Islet of Langerhans (tissue), 1 donor: ENCODE measurements around the gene PLK2.

ENCODE experiments used
- FAIRE-seq: peaks from one replicate; lab custom pipeline; 2011; peaks lifted over from hg19 to GRCh38; lab: Jason Lieb, UNC

The PLK2 gene

DNA sequence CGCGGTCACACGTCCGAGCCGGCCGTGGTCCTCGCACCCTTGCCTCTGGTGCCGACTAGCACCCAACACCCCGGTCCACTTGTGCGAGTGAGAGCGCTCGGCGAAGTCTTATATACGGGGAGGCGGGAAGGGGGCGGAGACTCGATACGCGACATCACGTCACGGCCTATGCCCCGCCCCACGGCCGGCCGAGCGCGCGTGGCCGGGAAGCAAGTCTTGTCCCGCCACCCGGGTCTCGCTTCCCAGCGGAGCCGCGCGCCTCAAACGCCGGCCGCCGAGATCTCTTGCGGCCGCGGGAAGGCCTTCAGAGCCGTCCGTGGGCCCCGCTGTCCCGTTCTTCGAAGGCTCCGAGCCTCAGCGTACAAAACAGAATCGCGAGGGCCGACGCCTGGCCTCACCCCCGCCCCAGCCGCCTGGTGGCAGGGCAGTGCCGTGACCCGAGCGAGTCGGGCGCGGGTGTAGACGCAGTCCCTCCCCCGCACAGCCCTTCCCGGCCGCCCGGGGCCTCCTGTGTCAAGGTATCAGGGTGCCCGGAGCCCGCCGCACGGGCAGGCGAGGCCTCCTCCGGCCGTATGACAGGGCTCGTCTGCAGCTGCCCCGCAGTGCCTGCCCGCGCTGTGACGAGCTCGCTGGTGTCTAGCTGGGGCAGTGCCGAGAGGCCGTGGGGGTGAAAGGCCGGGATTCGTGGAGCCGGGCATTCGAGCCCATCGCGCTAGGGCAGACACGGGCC lies at the start of gene PLK2:
PLK2 (minus strand) TSS at position 85 of the 730 bp plus-strand sequence. CDS start 127 bp downstream, outside the sequence.
- no peak for FAIRE-seq

DNA sequence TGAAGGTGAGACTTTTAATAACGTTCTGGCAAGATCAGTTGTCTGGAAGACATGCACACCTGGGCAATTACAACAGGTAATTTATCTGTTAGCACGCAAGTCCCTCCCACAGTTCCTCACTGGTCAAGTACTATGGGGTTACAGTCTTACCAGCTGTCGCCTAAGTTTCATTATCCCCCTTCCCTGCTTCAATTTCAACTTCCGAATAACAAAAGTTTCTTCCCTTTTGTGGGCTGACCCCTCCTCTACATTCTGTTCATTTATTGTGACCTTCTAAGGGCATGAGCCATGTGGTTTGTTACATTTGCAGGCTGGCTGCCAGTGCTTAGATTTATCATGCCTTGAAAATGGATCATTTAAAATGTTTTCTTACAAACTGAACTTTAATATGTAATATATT lies 47.8 kb upstream of the PLK2 start:
- FAIRE-seq: no peak

DNA sequence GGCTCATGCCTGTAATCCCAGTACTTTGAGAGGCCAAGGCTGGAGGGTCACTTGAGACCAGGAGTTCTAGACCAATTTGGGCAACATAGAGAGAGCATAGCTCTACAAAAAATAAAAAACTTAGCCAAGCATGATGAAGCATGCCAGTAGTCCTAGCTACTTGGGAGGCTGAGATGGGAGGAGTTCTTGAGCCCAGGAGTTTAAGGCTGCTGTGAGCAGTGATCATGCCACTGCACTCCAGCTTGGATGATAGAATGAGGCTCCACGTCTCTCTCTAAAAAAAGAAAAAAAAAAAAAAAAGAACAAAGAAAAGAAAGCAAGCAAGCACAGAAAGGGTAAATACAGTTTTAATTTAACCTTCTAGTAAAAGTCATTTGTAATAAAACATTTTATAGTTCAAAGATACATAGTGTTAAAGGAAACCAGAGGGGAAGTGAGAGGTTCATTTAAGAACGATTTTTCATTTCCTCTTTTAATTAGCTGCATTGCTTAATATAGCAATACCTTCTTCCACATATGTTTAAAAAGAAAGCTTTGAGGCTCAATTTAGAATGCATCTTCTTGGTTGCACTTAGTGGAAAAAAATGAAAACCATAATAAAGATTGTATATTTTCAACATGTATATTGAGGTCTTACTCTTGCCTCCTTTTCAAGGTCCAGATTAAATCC lies 46.2 kb upstream of the PLK2 start:
- FAIRE-seq: no peak

DNA sequence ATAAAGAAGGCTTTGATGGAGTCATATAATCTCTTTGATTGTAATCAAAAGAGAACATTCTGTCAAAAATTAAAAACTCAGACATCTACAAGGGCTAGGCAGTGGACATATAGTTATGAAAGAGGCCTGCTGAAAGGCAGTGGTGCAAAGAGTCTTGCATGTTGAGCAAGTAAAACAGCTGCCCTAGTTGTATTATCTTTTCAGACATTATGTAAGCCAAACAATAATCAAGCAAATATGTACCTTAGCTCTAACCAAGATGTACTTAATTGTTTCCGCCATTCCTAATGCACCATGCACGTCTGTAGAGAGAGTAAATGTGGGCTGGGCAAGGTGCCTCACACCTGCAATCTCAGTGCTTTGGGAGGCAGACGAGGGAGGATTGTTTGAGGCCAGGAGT lies 45.6 kb upstream of the PLK2 start:
- FAIRE-seq: peak; percentile 5

DNA sequence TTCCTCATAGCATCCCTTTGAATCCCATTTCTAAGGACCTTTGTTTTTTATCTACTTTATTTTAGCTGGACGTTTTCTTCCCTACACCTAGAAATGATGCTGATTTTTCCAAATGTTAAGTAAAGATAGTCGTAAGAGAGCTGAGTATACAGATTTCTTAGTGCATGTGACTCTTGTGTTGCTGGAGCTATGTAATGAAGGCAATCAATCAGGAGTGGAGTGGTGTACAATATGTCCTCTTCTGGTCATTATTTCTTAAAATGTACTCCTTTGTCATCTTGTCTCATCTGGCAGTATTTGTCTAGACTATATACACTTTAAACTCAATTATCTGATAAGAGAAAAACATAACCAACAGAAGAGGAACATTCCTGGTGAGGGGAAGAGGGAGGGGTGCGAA lies 44.9 kb upstream of the PLK2 start:
- FAIRE-seq: no peak

DNA sequence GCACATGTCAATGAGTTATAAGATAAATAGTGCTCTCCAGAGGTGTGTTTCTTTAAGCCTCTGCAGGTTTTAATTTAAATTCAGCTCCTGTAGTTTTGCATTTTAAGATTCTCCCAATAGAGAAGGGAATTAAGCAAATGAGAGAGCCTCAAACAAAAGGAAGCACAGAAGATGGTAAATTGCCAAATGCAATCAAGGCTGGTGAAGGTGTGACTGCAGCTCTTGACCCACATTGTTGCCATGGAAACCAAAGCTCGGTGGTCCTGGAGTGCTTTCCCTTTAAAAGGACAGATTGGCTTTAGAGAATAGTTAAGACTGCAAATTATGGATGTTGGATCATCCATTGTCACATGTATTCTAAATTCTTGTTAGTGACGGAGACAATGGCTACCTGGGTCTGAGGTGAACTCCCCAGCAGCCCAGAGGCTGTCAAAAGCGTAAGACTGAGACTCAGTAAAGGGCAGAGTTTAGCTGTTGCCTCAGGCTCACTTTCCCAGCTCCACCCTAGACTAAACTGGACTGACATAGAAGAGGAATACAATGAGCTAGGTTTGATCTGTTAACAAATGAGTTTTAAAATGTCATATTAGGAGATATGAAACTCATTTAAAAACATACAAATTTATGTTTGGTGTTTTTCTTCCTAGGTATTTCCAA lies 43.6 kb upstream of the PLK2 start:
- FAIRE-seq: no peak

DNA sequence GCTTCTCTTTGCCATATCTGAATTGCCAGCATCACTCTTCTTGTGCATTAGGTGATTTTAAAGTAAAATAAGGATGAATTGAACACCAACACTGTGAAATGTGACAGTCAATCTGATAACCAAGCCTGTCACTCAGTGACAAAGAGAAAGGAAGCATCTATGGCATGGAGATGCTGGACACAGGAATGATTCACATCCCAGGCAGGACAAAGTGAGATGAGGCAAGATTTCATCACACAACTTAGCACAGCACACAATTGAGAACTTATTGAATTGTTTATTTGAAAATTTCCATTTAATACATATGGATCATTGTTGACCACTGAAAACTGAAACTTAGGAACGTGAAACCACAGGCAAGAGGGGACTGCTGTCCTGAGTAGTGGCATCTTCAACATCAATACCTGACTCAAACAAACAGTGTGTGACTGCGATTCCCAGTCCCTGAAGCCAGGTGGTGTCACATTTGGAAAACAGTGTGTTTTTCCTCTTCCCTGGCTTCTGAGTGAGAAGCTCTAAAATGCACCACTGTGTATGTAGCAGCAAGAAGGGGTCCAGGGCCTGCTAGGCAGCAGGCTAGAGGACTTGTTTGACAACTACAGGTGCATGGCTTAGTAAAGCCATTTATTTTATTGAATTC lies 42.0 kb upstream of the PLK2 start:
- FAIRE-seq: no peak

DNA sequence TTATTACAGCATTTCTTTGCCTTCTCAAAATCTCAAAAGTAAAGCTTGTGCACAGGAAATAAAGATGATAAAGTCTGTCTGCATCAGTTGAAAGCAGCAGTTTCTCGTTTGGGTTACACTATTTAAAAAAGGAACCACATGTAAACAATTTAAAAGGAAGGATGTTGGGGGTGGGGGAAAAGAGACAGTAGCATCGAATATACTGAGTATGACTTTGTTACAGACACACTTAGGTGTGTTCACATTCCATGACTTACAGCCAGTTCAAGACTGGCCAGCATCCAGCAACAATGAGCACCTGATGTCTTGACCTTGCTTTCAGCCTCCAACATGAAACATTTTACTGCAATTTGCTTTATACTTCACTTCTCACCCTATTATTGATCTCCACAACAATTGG lies 40.1 kb upstream of the PLK2 start:
- FAIRE-seq: no peak

DNA sequence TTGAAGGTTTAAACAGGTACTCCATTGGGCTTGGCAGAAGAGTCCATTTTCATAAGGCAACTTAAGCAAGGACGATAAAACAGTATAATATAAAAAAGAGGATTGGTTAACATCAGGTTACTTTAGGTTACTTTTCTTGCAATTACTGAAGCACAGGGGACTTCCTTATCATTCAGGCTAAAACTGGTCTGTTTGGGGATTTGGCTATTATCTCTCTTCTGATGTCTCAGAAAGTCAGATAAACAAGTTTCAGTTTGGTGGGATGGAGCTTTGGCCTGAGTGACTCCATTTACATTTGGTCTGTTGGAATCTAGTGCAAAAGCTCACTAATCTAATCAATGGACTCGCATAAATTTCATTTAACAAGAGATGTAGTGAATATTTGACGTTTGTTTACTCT lies 39.3 kb upstream of the PLK2 start:
- no peak for FAIRE-seq

DNA sequence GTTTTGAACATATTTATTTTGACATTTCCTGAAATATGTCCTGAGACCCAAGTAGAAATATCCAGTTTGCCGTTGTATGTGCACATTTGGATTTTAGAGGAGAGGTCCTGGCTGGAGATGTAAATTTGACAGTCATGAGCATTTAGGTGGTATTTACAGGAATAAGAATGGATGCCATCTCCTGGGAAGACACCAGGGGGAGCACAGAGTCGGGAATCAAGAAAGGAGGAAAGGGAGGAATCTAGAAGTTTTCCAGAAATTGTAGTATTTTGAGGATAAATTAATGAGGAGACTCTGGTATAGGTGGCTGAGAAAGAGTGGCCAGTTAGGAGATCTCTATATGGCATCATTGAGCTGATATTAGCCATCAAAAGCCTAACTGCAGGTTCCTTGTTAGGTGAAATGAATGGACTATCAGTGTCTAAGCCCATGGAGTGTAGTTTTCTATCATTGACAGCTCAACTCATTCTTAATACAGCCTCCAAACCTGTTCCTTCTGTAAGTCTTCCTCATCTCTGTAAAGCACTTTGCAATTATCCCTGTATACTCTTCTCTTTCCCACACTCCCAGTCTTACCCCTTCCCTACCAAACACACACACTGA lies 38.6 kb upstream of the PLK2 start:
- FAIRE-seq: peak; percentile 77

DNA sequence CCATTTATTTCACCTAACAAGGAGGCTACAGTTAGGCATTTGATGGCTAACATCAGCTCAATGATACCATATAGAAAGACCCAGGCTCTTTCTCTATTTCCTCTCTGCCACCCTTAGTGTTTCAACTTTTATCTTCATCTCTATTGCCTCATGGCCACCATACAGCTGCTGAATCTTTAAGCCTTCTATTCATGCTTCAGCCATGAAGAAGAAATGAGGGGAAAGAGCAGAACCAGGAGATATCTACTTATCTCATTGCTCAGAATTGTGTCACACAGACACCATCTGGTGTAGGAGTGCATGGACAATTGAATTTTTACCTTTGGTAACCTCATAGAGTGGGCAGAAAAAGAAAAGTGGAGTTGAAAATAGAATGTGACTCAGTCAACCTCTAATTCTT lies 38.0 kb upstream of the PLK2 start:
- no peak for FAIRE-seq

DNA sequence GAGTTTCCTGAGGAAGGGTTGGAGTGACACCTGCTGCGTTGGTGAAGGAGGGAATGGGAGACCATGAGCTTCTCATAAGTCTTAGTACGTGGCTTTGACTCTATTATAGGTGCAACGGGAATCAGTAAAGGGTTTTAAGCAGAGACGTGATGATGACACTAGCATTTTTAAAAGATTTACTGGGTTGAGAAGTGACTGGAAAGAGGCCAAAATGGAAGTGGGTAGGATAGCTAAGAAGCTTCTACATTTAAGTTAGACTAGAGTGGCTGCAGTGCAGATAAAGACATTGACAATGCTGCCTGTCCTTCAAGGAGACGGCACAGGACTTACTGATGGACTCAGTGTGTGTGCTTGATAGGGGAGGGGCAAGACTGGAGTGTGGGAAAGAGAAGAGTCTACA lies 37.5 kb upstream of the PLK2 start:
- no peak for FAIRE-seq

DNA sequence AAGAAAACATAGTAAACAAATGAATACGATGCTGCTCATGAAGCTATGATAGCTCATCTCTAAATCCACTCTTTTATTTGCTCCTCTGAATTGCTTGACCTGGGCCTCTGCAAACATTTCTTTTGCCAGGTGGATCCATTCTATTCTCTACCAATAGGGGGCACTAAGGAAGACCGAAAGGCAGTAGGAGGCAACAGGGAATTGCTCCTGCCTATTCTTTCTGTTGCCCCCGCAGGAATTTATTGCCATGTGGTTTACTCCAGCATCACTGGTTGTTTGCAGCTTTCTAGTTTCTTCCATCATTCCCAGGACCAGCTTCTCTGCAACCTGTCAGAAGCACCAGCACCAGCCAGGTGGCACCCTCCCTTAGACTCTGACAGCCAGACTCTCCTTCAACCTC lies 36.6 kb upstream of the PLK2 start:
- no peak for FAIRE-seq

DNA sequence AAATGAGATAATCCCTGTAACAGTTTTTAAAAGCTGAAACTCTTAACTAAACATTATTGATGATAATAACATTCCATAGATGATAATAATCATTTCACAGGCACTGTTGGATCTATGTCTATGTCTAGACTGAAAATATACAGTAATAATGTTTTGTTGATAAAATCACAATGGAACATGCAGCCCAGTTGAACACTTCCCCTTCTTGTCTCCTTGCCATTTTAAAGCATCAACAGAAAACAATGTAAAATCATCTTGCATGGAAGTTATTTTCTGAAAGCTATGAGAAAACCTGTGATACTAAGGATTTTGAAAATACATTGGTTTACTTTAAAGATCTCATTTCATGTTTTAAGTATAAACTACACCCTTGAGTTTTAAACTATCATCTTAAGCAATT lies 33.3 kb upstream of the PLK2 start:
- FAIRE-seq: no peak

DNA sequence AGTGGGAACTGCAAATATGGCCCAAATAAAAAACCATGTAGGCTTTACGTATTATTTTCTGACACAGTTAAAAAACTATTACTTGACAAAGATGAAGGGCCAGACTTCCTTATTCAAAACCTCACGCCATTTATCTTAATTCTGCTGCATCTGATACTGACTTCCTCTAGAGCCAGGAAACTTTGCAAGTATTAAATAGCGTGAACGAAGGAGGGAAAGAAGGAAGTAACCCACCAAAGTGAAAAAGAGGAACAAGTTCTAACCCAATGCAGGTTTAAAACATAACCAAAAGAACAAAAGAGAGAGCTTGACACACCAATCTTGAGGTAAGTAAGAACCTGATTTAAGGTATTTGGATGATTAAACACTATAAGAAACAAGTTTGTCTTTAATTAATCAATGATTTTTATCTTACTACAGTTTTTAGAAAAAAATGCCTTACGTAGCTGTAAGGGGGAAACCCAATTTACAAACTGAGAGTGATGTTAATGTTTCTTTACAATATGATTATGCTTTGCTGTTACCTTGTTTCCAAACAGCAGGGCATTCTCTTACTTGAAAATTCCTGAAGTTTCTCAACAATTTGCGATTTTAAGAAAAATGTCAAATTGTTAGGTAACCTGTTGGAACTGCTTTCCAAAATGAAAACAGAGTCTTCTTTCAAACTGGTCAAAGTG lies 31.5 kb upstream of the PLK2 start, which contains the start of gene GAPT:
GAPT (plus strand) TSS at position 220 of the 677 bp plus-strand sequence. CDS start 3,102 bp downstream, outside the sequence.
- FAIRE-seq: no peak

DNA sequence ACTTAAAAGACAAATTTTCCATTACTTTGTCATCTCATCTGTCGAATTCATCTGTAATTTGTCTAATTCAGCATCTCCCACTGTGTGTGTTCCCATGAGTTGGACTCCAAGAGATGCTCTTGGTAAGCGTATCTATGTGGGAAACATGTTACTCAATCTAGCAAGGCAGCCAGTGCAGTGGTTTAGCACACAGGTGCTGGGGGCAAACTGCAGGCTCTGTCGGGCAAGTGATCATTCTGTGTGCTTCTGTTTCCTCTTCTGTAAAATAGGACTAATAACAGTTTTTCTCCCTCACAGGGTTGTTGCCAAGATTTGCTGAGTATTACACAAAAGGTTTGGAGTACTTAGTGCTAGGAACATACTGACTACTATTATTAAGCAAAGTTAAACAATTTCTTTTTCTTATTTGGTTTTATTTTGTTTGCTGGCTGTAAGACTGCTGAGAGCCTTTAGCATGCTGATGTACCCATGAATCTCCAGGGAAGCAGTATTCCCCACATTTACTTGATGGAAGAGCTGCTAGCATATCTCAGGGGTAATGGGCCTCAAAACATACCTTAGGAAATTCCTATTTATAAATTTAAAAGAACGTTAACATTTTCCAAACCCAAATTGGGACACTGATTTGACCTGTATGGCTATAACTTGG lies 30.6 kb upstream of the PLK2 start:
- FAIRE-seq: no peak

DNA sequence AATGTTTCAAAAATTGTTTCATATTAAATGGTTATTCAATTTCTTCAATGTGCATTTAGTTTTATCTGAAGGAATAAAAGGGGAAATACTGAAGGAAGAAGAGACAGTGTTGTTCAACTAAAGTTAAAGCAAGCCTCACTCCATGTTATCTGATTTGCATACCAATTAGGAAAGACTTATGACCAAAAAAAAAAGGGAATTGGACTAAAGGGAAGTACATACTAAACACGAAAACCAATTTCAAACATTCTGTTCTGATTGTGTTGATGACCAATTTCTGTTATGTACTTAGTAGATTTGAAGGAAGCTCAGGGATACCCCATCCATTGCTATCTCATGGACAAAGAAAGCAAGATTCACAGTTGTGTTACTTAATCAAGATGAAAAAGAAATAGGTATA lies 26.4 kb upstream of the PLK2 start:
- no peak for FAIRE-seq

DNA sequence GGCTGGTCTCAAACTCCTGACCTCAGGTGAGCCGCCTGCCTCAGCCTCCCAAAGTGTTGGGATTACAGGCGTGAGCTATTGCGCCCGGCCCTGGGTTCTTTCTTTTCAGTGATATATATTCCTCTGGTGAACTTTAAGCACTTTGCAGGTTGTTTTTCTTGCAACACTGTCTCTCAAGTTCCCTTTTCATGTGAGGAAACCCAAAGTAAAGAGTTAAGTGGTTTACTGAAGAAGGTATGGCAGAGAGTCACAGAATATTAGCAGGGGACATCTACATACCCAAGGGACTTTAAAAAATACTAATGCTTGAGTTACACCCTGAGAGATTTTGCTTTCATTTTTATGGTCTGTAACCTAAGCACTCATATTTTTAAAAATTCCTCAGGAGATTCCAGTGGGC lies 24.6 kb upstream of the PLK2 start:
- FAIRE-seq: no peak

DNA sequence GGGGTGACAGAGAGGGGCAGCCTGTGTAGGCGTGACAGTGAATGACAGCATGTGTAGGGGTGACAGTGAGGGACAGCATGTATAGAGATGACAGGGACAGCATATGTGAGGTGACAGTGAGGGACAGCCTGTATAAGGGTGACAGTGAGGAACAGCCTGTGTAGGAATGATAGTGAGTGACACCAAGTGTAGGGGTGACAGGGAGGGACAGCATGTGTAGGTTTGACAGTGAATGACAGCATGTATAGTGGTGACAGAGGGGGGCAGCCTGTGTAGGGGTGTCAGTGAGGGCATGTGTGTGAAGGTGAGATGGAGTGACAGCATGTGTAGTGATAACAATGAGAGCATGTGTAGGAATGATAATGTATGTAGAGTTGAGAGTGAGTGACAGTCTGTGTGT lies 22.6 kb upstream of the PLK2 start:
- FAIRE-seq: no peak

DNA sequence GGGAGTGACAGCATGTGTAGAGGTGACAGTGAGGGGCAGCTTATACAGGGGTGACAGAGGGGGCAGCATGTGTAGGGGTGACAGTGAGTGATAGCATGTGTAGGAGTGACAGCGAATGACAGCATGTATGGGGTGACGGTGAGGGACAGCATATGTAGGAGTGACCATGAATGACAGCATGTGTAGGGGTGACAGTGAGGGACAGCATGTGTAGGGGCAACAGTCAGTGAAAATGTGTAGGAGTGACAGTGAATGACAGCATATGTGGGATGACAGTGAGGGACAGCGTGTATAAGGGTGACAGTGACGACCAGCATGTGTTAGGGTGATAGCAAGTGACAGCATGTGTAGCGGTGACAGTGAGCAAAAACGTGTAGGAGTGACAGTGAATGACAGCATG lies 21.9 kb upstream of the PLK2 start:
- no peak for FAIRE-seq

DNA sequence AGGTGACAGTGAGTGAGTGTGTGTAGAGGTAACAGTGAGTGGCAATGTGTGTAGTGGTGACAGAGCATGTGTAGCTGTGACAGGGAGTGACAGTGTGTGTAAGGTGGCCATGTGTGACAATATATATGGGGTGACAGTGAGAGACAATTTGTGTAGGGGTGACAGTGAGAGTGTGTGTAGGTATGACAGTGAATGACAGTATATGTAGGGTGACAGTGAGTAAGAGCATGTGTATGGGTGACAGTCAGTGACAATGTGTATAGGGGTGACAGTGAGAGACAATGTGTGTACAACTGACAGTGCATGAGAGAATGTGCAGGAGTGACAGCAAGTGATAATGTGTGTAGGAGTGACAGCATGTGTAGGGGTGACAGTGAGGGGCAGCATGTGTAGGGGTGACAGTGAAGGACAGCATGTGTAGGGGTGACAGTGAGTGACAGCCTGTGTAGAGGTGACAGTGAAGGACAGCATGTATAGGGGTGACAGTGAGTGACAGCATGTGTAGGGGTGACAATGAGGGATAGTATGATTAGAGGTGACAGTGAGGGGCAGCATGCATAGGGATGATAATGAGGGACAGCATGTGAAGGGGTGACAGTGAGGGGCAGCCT lies 21.3 kb upstream of the PLK2 start:
- FAIRE-seq: no peak
